WI38 (cell line): ENCODE measurements around the gene LMNA.

Source experiments
- H3K4me3 ChIP-seq: 2 replicates; pipeline ENCODE4 v1.5.1; 2011; ENCODE audit warnings: low read depth, mild to moderate bottlenecking, control low read depth, low read length
- TF ChIP-seq, protein P1 (sequence below): IDR thresholded peaks from 2 replicates; pipeline ENCODE4 v1.5.1; 2012; ENCODE audit warnings: low read depth, mild to moderate bottlenecking, control low read depth, low read length

LMNA gene

DNA sequence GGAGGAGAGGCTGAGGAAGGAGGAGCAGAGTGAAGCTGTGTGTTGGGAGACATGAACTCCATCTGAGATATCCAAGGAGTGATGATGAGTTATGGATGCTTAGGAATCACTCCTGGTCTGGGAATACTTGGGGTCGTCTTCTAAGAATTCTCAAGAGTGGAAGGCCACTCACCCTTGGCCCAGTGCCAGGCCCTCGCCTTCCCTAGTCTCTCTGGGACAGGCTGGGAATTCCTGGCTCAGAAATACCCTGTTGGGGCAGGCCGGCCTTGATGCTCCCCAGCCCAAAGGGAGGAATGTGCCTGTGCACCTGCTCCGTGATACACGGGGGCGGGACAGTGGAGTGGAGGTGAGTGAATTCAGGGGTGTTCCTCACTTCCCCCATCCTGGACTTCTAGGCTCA, 12.6 kb upstream of the LMNA start:
- TF ChIP-seq, protein P1, sequence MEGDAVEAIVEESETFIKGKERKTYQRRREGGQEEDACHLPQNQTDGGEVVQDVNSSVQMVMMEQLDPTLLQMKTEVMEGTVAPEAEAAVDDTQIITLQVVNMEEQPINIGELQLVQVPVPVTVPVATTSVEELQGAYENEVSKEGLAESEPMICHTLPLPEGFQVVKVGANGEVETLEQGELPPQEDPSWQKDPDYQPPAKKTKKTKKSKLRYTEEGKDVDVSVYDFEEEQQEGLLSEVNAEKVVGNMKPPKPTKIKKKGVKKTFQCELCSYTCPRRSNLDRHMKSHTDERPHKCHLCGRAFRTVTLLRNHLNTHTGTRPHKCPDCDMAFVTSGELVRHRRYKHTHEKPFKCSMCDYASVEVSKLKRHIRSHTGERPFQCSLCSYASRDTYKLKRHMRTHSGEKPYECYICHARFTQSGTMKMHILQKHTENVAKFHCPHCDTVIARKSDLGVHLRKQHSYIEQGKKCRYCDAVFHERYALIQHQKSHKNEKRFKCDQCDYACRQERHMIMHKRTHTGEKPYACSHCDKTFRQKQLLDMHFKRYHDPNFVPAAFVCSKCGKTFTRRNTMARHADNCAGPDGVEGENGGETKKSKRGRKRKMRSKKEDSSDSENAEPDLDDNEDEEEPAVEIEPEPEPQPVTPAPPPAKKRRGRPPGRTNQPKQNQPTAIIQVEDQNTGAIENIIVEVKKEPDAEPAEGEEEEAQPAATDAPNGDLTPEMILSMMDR, result no peak
- no peak overlapping the region for H3K4me3 ChIP-seq

DNA sequence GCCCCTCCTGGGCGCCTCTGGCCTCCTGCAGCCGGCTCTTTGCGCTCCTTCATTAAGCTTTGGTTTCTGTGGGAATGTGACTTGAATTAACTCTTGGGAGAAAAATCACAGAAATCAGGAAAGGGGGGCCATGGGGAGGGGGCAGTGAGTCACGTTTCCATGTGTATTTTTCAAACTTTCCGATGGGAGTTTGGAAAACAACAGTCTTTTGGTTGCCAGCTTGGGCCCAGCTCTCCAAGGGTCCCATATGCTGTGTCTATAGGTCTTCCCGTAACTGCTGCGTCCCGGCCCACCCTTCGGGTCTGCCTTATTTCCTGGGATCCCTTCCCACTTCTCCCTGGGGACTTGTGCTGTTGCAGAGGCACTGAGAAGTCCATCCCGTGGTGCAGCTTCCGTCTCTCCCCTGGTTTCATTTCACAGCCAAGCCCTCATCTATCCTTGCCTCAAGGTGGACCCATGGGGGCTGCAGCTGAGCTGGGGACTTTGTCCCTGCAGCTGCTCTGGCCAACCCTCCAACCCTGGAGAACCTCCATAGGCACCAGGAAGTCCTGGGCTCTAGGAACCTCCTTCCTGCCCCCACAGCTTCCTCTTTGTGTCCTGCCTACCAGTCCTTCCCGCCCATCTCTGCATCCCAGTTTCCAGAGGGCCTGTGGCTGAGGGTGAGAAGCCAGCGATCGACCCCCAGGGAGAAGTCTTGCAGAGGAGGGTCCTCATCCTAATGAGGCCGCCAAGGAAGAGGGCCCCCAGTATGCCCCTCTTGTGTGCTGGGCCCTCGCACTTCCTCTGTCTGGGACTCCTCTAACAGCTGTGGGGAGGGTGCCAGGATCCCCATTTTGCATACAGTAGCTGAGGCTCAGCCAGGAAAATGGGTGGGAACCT, 11.6 kb upstream of the LMNA start:
- H3K4me3 ChIP-seq, result no peak overlapping the region
- TF ChIP-seq, protein P1, result no peak

DNA sequence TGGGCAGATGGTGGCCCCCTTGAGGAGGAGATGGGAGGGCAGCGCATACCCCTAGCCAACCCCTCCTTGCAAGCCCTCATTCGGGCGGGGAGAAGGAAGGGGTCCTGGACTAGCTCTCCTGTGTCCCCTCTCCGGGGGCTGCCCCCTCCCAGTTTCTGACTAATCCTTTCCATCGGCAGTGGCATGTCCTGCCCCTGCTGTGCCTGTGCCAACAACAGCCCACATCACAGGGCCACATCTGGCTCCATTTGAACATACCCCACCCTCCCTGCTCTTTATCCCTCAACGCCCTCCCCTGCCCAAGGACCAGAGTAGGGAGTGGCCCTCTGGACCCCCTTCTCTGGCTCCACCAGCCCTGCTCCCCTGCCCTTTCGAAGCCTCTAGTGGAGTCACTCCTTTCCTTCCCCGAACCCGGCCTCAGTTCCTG, 11.0 kb upstream of the LMNA start:
- no peak overlapping the region for H3K4me3 ChIP-seq
- TF ChIP-seq, protein P1, result no peak

DNA sequence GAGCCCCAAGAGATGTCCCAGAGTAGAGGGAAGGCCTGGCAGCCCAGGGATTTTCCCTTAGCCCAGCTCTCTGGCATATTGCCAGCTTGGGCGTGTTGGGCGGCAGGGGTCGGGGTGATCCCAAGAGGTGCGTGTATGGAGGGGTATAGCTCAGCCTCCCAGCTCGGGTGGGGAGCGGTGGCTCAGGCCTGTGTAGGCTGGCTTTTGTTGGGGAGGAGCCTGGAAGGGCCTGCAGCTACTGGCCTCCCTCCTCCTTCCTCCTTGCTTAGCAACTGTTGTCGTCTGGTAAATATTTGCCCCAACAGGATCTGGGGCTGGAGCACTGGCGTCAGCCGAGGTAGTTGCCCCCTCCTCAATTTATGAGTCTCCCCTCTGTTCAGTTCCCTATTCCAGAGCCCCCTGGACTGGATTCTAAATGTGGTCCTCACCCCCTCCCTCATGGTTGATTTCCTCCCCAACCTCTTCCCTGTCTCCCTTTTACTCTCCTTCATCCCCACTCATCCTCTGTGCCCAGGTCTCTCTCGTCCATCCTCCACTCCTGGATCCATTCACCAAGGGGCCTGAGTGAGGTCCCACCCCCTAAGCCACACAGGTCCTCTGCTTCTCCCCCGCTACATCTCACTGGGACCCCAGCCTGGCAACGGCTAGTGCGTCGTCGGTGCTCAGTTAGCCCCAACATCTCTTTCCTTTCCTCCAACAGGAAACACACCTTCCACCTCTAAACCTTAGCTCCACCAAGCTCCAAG, 10.3 kb upstream of the LMNA start:
- H3K4me3 ChIP-seq, result no peak overlapping the region
- TF ChIP-seq, protein P1, result no peak

DNA sequence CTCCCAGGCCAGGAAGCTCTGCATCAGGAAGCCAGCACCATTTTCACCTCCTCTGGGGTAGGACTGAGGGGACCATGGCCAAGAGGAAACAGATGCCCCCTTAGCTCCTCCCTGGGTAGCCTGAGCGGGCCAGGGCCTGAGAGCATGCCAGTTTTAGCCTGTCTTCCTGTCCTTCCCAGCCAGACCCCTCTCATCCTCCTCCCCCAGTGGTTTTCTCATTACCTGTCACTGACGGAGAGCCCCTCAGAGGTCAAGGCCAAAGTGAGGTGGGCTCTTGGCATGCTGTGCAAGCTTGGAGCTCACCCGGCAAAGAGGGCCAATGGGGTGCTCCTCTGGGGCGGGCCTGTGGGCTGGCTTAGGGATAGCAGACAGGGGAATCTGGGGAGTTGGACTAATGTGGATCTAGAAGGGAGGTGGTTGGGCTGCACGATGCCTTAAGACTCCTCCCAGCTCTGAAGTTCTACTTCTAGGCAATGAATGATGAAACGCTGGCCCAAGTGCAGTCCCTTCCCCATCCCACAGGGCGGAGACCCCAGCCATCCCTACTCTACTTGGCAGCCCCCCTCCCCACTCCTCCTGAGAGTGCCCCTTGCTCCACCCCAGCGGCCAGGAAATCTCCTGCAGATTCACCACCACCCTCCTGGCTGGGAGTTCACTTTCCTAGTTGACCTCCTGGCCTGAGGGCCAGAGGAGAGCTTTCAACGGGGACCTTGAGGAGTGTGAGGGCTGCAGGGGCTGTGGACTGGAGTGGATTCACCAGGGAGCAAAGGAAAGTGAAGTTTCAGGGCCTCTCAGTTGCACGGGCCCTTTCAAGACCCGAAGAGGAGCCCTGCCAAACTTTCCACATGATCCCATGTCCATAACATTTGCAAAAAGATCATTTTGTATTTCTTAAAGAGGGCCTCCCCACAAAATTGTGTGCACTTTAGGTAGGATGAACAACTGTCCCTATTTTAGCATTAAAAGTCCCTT, 9.4 kb upstream of the LMNA start:
- no peak overlapping the region for H3K4me3 ChIP-seq
- TF ChIP-seq, protein P1, result no peak

DNA sequence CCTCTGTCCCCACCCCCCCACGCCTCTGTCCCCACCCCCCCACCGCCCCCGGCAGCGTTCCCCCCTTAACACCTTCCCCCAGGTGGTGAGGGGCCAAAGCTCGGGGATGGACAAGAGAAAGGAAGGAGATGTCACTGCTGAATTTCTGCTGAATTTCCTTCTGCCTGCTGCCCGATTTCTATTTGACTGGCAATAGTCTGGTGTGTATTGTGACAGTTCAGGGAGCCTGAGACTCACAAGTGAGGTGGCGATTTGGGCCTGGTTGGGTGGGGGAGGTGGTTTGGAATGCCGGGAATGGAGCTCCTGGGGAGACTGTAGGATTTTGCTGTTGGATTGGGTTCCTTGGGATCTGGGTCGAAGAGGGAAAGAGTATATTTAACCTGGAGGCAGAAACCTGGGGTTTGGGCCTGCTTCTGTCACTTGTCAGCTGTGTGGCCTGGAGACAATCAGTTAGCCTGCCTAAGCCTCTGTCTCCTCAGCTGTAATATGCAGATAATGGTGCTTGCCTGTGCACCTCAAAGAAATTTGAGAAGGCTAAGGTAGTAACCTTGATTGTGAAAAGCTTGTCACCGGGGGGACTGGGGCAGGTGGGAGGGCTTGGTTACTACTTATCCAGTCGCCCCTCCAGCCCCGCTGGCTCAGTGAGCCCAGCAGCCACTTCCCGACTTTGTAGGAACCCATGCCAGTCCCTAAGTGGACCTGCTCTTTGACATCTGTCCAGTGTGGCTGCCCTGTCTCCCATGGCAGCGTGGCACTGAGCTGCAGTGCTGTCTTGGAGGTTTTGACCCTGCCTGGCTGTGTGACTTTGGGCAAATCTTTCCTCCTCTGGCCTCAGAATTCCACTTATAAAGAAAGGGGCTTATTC, 7.7 kb upstream of the LMNA start:
- TF ChIP-seq, protein P1, result no peak
- 0 out of 2 replicates have a peak overlapping the region, but pooled peaks have one; percentile 26 for H3K4me3 ChIP-seq
